Measurements from ENCODE around the gene ZDHHC3.
"Not testable (repeated sequence)": the region's sequence is repeated elsewhere in the genome, so short reads cannot be mapped to it uniquely, and the experiment has no call there.

Gene ZDHHC3

GRCh38 chr3:44995142-44995770 is 19.3 kb upstream of the ZDHHC3 start:
- DNase-seq, result no peak

- DNase-seq, result no peak
These were observed 17.7 kb upstream of the ZDHHC3 start for GRCh38 chr3:44993471-44994205.

- peak; percentile 38 for DNase-seq
These were observed 16.8 kb upstream of the ZDHHC3 start for GRCh38 chr3:44992555-44993470.

- peak; percentile 12 for DNase-seq
These were observed 15.4 kb upstream of the ZDHHC3 start for GRCh38 chr3:44991326-44991725.

- no peak for DNase-seq
These were observed 13.8 kb upstream of the ZDHHC3 start for GRCh38 chr3:44989636-44990373.

GRCh38 chr3:44989141-44989540 is 13.2 kb upstream of the ZDHHC3 start:
- no peak for DNase-seq

GRCh38 chr3:44988073-44988472 is 12.1 kb upstream of the ZDHHC3 start:
- DNase-seq, result peak; percentile 7

- DNase-seq, result no peak
These were observed 11.4 kb upstream of the ZDHHC3 start for GRCh38 chr3:44987332-44987731.

- not testable (repeated sequence) for DNase-seq
These were observed 10.4 kb upstream of the ZDHHC3 start for GRCh38 chr3:44986330-44986729.

- DNase-seq, result no peak
These were observed 8.4 kb upstream of the ZDHHC3 start for GRCh38 chr3:44984335-44984734.

GRCh38 chr3:44983484-44983941 is 7.5 kb upstream of the ZDHHC3 start:
- no peak for DNase-seq

- no peak for DNase-seq
These were observed 6.8 kb upstream of the ZDHHC3 start for GRCh38 chr3:44982817-44983216.

- no peak for DNase-seq
These were observed 5.8 kb upstream of the ZDHHC3 start for GRCh38 chr3:44981751-44982150.

GRCh38 chr3:44981220-44981619 is 5.2 kb upstream of the ZDHHC3 start:
- no peak for DNase-seq

- DNase-seq, result no peak
These were observed 1.6 kb downstream of the ZDHHC3 start for GRCh38 chr3:44974416-44974815.

- no peak for DNase-seq
These were observed 5.0 kb downstream of the ZDHHC3 start for GRCh38 chr3:44970926-44971490.

GRCh38 chr3:44969828-44970179 is 6.2 kb downstream of the ZDHHC3 start:
- DNase-seq, result no peak

GRCh38 chr3:44969154-44969827 is 6.7 kb downstream of the ZDHHC3 start:
- DNase-seq, result peak; percentile 28

GRCh38 chr3:44968447-44968858 is 7.5 kb downstream of the ZDHHC3 start:
- DNase-seq, result no peak

GRCh38 chr3:44966795-44967278 is 9.1 kb downstream of the ZDHHC3 start:
- DNase-seq, result no peak

- no peak for DNase-seq
These were observed 10.8 kb downstream of the ZDHHC3 start for GRCh38 chr3:44965165-44965564.

All from CD4-positive, alpha-beta T cell treated with Interleukin-6 for 4 hours (primary cell).